K562 (cell line): ENCODE results near the gene FBXL13. TPM values are rescaled to one million over a fixed set of nuclear protein-coding genes. Genes with fewer than 3 reads are reported as not detected.
A peak's percentile ranks its signal among the peaks of the same experiment; 100 is the strongest.

Source experiments
- ASH1L ChIP-seq: fragments of 450-650 bp; IDR thresholded peaks from 2 replicates; pipeline ENCODE4 v1.6.1; 2018; ENCODE audit warnings: borderline replicate concordance, mild to moderate bottlenecking, low read depth; ENCODE audit not compliant: partially characterized antibody
- CHAMP1 ChIP-seq: fragments of 450-650 bp; IDR thresholded peaks from 2 replicates; pipeline ENCODE4 v1.6.1; 2016; ENCODE audit warnings: mild to moderate bottlenecking
- ELF4 ChIP-seq: fragments of 450-650 bp; formaldehyde crosslinking; IDR thresholded peaks from 2 replicates; pipeline ENCODE4 v1.4.0; 2022; ENCODE audit warnings: missing genetic modification characterization
- FOXA3 ChIP-seq, 2 experiments: fragments of 450-650 bp in 1 of 2; sonication (generic) in 1 of 2; formaldehyde crosslinking; IDR thresholded peaks in 1 of 2; conservative IDR thresholded peaks in 1 of 2; 2 replicates each; pipeline versions ENCODE4 v1.4.0 to v1.8.0; 2020 to 2022; ENCODE audit warnings: mild to moderate bottlenecking in 2 of 2, missing genetic modification reagents in 1 of 2
- HMGN3 ChIP-seq: IDR thresholded peaks from 2 replicates; pipeline ENCODE4 v1.6.1; 2011; ENCODE audit warnings: borderline replicate concordance, low read depth, mild to moderate bottlenecking, mixed read lengths, low read length; ENCODE audit not compliant: insufficient read length; ENCODE audit errors: extremely low read depth
- IRF2 ChIP-seq: sonication (generic); formaldehyde crosslinking; IDR thresholded peaks from 2 replicates; pipeline ENCODE4 v1.8.1; 2022; ENCODE audit warnings: mild to moderate bottlenecking, missing genetic modification reagents
- KLF16 ChIP-seq: IDR thresholded peaks from 2 replicates; pipeline ENCODE4 v1.6.1; 2016; ENCODE audit warnings: antibody characterized with exemption
- LEF1 ChIP-seq: fragments of 450-650 bp; IDR thresholded peaks from 2 replicates; pipeline ENCODE4 v1.6.1; 2016; ENCODE audit warnings: mild to moderate bottlenecking
- MEF2D ChIP-seq: conservative IDR thresholded peaks from 2 replicates; pipeline ENCODE4 v1.6.1; 2016; ENCODE audit warnings: low read depth, missing genetic modification characterization, missing compliant biosample characterization
- RBFOX2 ChIP-seq: fragments of 200-400 bp; formaldehyde crosslinking; IDR thresholded peaks from 2 replicates; pipeline ENCODE4 v1.6.1; 2017; ENCODE audit warnings: low read depth, mild to moderate bottlenecking, low read length, moderate library complexity
- RCOR1 ChIP-seq, 2 experiments: IDR thresholded peaks; 2 replicates each; pipeline ENCODE4 v1.6.1; 2012; ENCODE audit warnings: low read depth in 2 of 2, low read length in 2 of 2, borderline replicate concordance in 1 of 2, improper control_type of control experiment in 1 of 2
- RERE ChIP-seq: sonication (generic); formaldehyde crosslinking; IDR thresholded peaks from 2 replicates; pipeline ENCODE4 v1.8.0; 2023; ENCODE audit warnings: missing genetic modification reagents, mild to moderate bottlenecking, borderline replicate concordance
- SMARCA4 ChIP-seq: fragments of 450-650 bp; IDR thresholded peaks from 2 replicates; pipeline ENCODE4 v1.6.1; 2016
- SRSF1 ChIP-seq: fragments of 200-400 bp; formaldehyde crosslinking; IDR thresholded peaks from 2 replicates; pipeline ENCODE4 v1.6.1; 2017; ENCODE audit warnings: mild to moderate bottlenecking, low read depth, low read length, moderate library complexity
- SRSF3 ChIP-seq: fragments of 200-400 bp; formaldehyde crosslinking; IDR thresholded peaks from 2 replicates; pipeline ENCODE4 v1.6.1; 2016; ENCODE audit warnings: mild to moderate bottlenecking, low read length, moderate library complexity; ENCODE audit not compliant: insufficient read depth
- TAF9B ChIP-seq: fragments of 450-650 bp; IDR thresholded peaks from 2 replicates; pipeline ENCODE4 v1.6.1; 2018; ENCODE audit warnings: mild to moderate bottlenecking; ENCODE audit not compliant: partially characterized antibody
- TBL1XR1 ChIP-seq, 2 experiments: IDR thresholded peaks; 2 replicates each; pipeline ENCODE4 v1.6.1; 2012; ENCODE audit warnings: improper control_type of control experiment in 2 of 2, low read length in 2 of 2, mild to moderate bottlenecking in 1 of 2
- TEAD2 ChIP-seq: fragments of 450-650 bp; IDR thresholded peaks from 2 replicates; pipeline ENCODE4 v1.6.1; 2016; ENCODE audit warnings: missing genetic modification characterization, control low read depth, missing compliant biosample characterization
- TRIM24 ChIP-seq, 2 experiments: fragments of 450-650 bp; IDR thresholded peaks; 2 replicates each; pipeline ENCODE4 v1.6.1; 2016
- ZC3H4 ChIP-seq: sonication (generic); formaldehyde crosslinking; IDR thresholded peaks from 2 replicates; pipeline ENCODE4 v1.9.0; 2021; ENCODE audit warnings: missing genetic modification reagents, borderline replicate concordance
- ZEB2 ChIP-seq: fragments of 450-650 bp; IDR thresholded peaks from 2 replicates; pipeline ENCODE4 v1.6.1; 2016
- ZNF23 ChIP-seq: fragments of 250-450 bp; sonication (Bioruptor Pico); IDR thresholded peaks from 2 replicates; pipeline ENCODE4 v1.4.0; 2020; ENCODE audit warnings: mild to moderate bottlenecking
- ZNF785 ChIP-seq: fragments of 250-450 bp; sonication (Bioruptor Pico); IDR thresholded peaks from 2 replicates; pipeline ENCODE4 v1.4.0; 2020; ENCODE audit warnings: mild to moderate bottlenecking
- polyA plus RNA-seq, 8 experiments: library from polyadenylated mRNA; depleted of rRNA in 4 of 8; stranded (reverse) in 5 of 8; unstranded in 3 of 8; fragments of >200 nt; fragmentation: Nextera tagmentation in 2 of 8; fragmentation: Illumina TruSeq in 1 of 8; extraction: Ambion mirVana in 2 of 8; extraction: Trizol in 1 of 8; gene quantifications; 2 replicates each; pipeline versions ENCODE4 v1.2.1 to v1.2.3, GENCODE V29; 2011 to 2014; ENCODE audit warnings: inconsistent platforms in 1 of 8, missing spikeins in 1 of 8
- total RNA-seq, 7 experiments: library from RNA; depleted of rRNA in 6 of 7; stranded (reverse); fragments of >200 nt in 6 of 7; fragmentation: Illumina TruSeq in 2 of 7; extraction: Trizol in 2 of 7; gene quantifications; 2 replicates each; pipeline versions ENCODE4 v1.2.1 to v1.2.3, GENCODE V29; 2011 to 2021; ENCODE audit warnings: low replicate concordance in 1 of 7

Gene FBXL13
- total and polyA plus RNA-seq, 9 of the 15 experiments (the other 6 are each of a cell fraction or from before 2014, with no cell fraction given), result 16.3 to 55.0 (median 25.4) TPM

GRCh38 chr7:103025341-103025740 lies 49.3 kb downstream of the FBXL13 start (continued):
- TF ChIP-seq RERE (CRISPR knock-in tag) (no peak), ZC3H4 (CRISPR knock-in tag) (no peak), ZNF785 (CRISPR knock-in tag) (no peak), ASH1L (no peak), SRSF3 (no peak), LEF1 (peak; percentile 56; the same call in 1 of the 2 replicates), TEAD2 (tag) (no peak), MEF2D (tag) (no peak; the same call in 1 of the 2 replicates), ZNF23 (CRISPR knock-in tag) (no peak), ZEB2 (0 out of 2 replicates have a peak, but pooled peaks have one; percentile 36), TRIM24 (IDR thresholded peaks at IDR 0.05) (peak; percentile 87 to 91), RCOR1 (IDR thresholded peaks at IDR 0.05; ENCODE audit: borderline replicate concordance in 1 of 2, low read depth in 2 of 2, low read length in 2 of 2) (no peak), SRSF1 (no peak), CHAMP1 (peak; percentile 94), TBL1XR1 (IDR thresholded peaks at IDR 0.05; ENCODE audit: low read length in 2 of 2) (0 out of 4 replicates have a peak, but pooled peaks of 1 of the 2 experiments have one; percentile 44), IRF2 (CRISPR knock-in tag) (no peak), ELF4 (CRISPR knock-in tag) (peak; percentile 76; the same call in 1 of the 2 replicates), HMGN3 (peak; percentile 71), SMARCA4 (peak; percentile 95), TAF9B (peak; percentile 21), KLF16 (peak; percentile 89), FOXA3 (CRISPR knock-in tag; conservative IDR thresholded peaks at IDR 0.05 in 1 of 2, IDR thresholded peaks at IDR 0.05 in 1 of 2) (0 out of 4 replicates have a peak, but pooled peaks of 1 of the 2 experiments have one; percentile 12), RBFOX2 (no peak)
